ENCODE results near the gene HS3ST2.

HS3ST2 gene

GRCh38 chr16:22890976-22891375 lies 77.0 kb downstream of the HS3ST2 start:
- TF ChIP-seq ZNF426 (tag by site-specific recombination; IDR thresholded peaks at IDR 0.05) (no peak), IKZF3 (tag by site-specific recombination; IDR thresholded peaks at IDR 0.05) (no peak), ZNF214 (tag by site-specific recombination; IDR thresholded peaks at IDR 0.05; ENCODE audit: borderline replicate concordance) (no peak)
- no peak overlapping the region for H3K4me3 ChIP-seq (ENCODE audit: low read depth, low read length)
- H3K9me3 ChIP-seq (ENCODE audit: control insufficient read depth, insufficient read depth, low read depth, low read length): no peaks in the 10 kb centered on the region
- no peaks in the 10 kb centered on the region for H3K4me1 ChIP-seq (ENCODE audit: control insufficient read depth, insufficient read depth, low read length)
- ChIA-PET POLR2A (no interaction called here), CTCF (interaction anchor here (0.7 to 2.2 kb wide), 3 partner anchors 8 to 544 kb away, joined by 3 to 7 read pairs (median 4); no protein-coding TSS in a partner anchor)
- no peak overlapping the region for H3K27ac ChIP-seq (ENCODE audit: extremely low read depth, low read depth, low read length)
- no peaks in the 10 kb centered on the region for H3K36me3 ChIP-seq (ENCODE audit: control insufficient read depth in 2 of 2, insufficient read depth in 1 of 2, low read length in 2 of 2)

- Histone ChIP-seq H3K36me3 (ENCODE audit: control insufficient read depth in 2 of 2, insufficient read depth in 1 of 2, low read length in 2 of 2) (no peaks in the 10 kb centered on the region), H3K4me1 (ENCODE audit: control insufficient read depth, insufficient read depth, low read length) (no peaks in the 10 kb centered on the region), H3K27ac (ENCODE audit: extremely low read depth, low read depth, low read length) (no peak overlapping the region), H3K4me3 (ENCODE audit: low read depth, low read length) (no peak overlapping the region), H3K9me3 (ENCODE audit: control insufficient read depth, insufficient read depth, low read depth, low read length) (no peaks in the 10 kb centered on the region; the same call in 1 of the 2 replicates)
- TF ChIP-seq TCF7L2 (IDR thresholded peaks at IDR 0.05; ENCODE audit: borderline replicate concordance, low read depth, low read length) (no peak), ZNF433 (tag by site-specific recombination; IDR thresholded peaks at IDR 0.05; ENCODE audit: low read depth) (no peak), ZNF175 (tag by site-specific recombination; IDR thresholded peaks at IDR 0.05) (no peak)
- ChIA-PET CTCF (interaction anchor here (0.6 to 2.9 kb wide), 5 partner anchors 14 to 538 kb away, joined by 3 to 18 read pairs (median 4); no protein-coding TSS in a partner anchor), POLR2A (no interaction called here)
Measured at GRCh38 chr16:22897184-22897583, 83.2 kb downstream of the HS3ST2 start.

- no peaks in the 10 kb centered on the region for H3K4me1 ChIP-seq (ENCODE audit: control insufficient read depth, insufficient read depth, low read length)
- CTCF ChIA-PET: interaction anchor here (0.6 to 2.9 kb wide), 21 partner anchors 8 to 1343 kb away, joined by 3 to 18 read pairs (median 4); no protein-coding TSS in a partner anchor
- POLR2A ChIA-PET: no interaction called here
Measured at GRCh38 chr16:22898131-22898530, 84.2 kb downstream of the HS3ST2 start.

More at GRCh38 chr16:22898131-22898530, 84.2 kb downstream of the HS3ST2 start:
- Histone ChIP-seq H3K4me3 (ENCODE audit: low read depth, low read length) (no peak overlapping the region), H3K27ac (ENCODE audit: extremely low read depth, low read depth, low read length) (no peak overlapping the region), H3K9me3 (ENCODE audit: control insufficient read depth, insufficient read depth, low read depth, low read length) (no peaks in the 10 kb centered on the region; the same call in 1 of the 2 replicates), H3K36me3 (ENCODE audit: control insufficient read depth in 2 of 2, insufficient read depth in 1 of 2, low read length in 2 of 2) (no peaks in the 10 kb centered on the region)
- peak; percentile 100 for TF ChIP-seq SP7 (tag by site-specific recombination; IDR thresholded peaks at IDR 0.05)
- TF ChIP-seq PBX3 (CRISPR knock-in tag; IDR thresholded peaks at IDR 0.05): no peak
- TF ChIP-seq ZNF398 (tag by site-specific recombination; IDR thresholded peaks at IDR 0.05): peak; percentile 52
- 0 out of 2 replicates have a peak, but pooled peaks have one; percentile 14 for TF ChIP-seq ZNF692 (tag by site-specific recombination; IDR thresholded peaks at IDR 0.05)
